HepG2 (cell line): Measurements from ENCODE around the gene EIF4ENIF1. TPM values are rescaled to one million over a fixed set of nuclear protein-coding genes. Genes with fewer than 3 reads are reported as not detected.

ENCODE experiments used
- AKAP8 ChIP-seq: sonication (generic); formaldehyde crosslinking; IDR thresholded peaks from 2 replicates; pipeline ENCODE4 v1.5.1; 2020; ENCODE audit warnings: mild to moderate bottlenecking, missing genetic modification reagents
- ARHGAP35 ChIP-seq: sonication (generic); formaldehyde crosslinking; IDR thresholded peaks from 2 replicates; pipeline ENCODE4 v1.9.0; 2022; ENCODE audit warnings: mild to moderate bottlenecking, inconsistent platforms, moderate library complexity, missing genetic modification reagents, borderline replicate concordance
- FOXK1 ChIP-seq: sonication (generic); formaldehyde crosslinking; IDR thresholded peaks from 2 replicates; pipeline ENCODE4 v1.4.0; 2020; ENCODE audit warnings: low read depth, missing genetic modification reagents, borderline replicate concordance
- NR1H2 ChIP-seq: sonication (generic); formaldehyde crosslinking; IDR thresholded peaks from 2 replicates; pipeline ENCODE4 v1.8.1; 2022; ENCODE audit warnings: low read depth, missing genetic modification reagents, borderline replicate concordance
- NR2F6 ChIP-seq, 2 experiments: IDR thresholded peaks; 2 replicates each; pipeline ENCODE4 v1.6.1; 2016; ENCODE audit warnings: antibody characterized with exemption in 1 of 2, mild to moderate bottlenecking in 1 of 2
- SNRNP70 ChIP-seq: fragments of 200-400 bp; formaldehyde crosslinking; IDR thresholded peaks from 2 replicates; pipeline ENCODE4 v1.6.1; 2017; ENCODE audit warnings: mild to moderate bottlenecking, low read depth, low read length, moderate library complexity
- ZBTB38 ChIP-seq: sonication (generic); formaldehyde crosslinking; IDR thresholded peaks from 2 replicates; pipeline ENCODE4 v1.5.1; 2020; ENCODE audit warnings: mild to moderate bottlenecking, missing genetic modification reagents
- ZNF160 ChIP-seq: sonication (generic); formaldehyde crosslinking; IDR thresholded peaks from 2 replicates; pipeline ENCODE4 v1.8.0; 2022; ENCODE audit warnings: mild to moderate bottlenecking, inconsistent platforms, missing genetic modification reagents
- ZNF768 ChIP-seq: sonication (generic); formaldehyde crosslinking; IDR thresholded peaks from 2 replicates; pipeline ENCODE4 v1.4.0; 2020; ENCODE audit warnings: missing genetic modification reagents
- ZNF772 ChIP-seq: sonication (generic); formaldehyde crosslinking; IDR thresholded peaks from 2 replicates; pipeline ENCODE4 v1.5.0; 2020; ENCODE audit warnings: mild to moderate bottlenecking, missing genetic modification reagents
- polyA plus RNA-seq, 8 experiments: library from polyadenylated mRNA; depleted of rRNA in 3 of 8; stranded (reverse) in 7 of 8; unstranded in 1 of 8; fragments of >200 nt; fragmentation: Illumina TruSeq in 4 of 8; extraction: Trizol in 4 of 8; gene quantifications; 2 replicates each; pipeline versions ENCODE4 v1.2.1 to v1.2.3, GENCODE V29; 2011 to 2016; ENCODE audit warnings: low read depth in 4 of 8, missing spikeins in 1 of 8, mixed read lengths in 1 of 8; ENCODE audit not compliant: insufficient read depth in 1 of 8
- total RNA-seq, 5 experiments: library from RNA; depleted of rRNA; stranded (reverse); fragments of >200 nt; fragmentation: Illumina TruSeq; extraction: Trizol; gene quantifications; 2 replicates each; pipeline ENCODE4 v1.2.3, GENCODE V29; 2016; ENCODE audit warnings: low read depth in 1 of 5
- TF ChIP-seq, protein P1 (sequence below): sonication (generic); formaldehyde crosslinking; IDR thresholded peaks from 2 replicates; pipeline ENCODE4 v1.5.0; 2020; ENCODE audit warnings: mild to moderate bottlenecking, missing genetic modification reagents, borderline replicate concordance
- TF ChIP-seq, protein P2 (sequence below): sonication (generic); formaldehyde crosslinking; IDR thresholded peaks from 2 replicates; pipeline ENCODE4 v1.5.0; 2020; ENCODE audit warnings: mild to moderate bottlenecking, missing genetic modification reagents
- TF ChIP-seq, protein P3 (sequence below): sonication (generic); formaldehyde crosslinking; IDR thresholded peaks from 2 replicates; pipeline ENCODE4 v1.8.0; 2022; ENCODE audit warnings: missing genetic modification reagents, mild to moderate bottlenecking, inconsistent platforms, borderline replicate concordance
- TF ChIP-seq, protein P4 (sequence below): IDR thresholded peaks from 2 replicates; pipeline ENCODE4 v1.6.1; 2016; ENCODE audit warnings: mild to moderate bottlenecking, missing biosample characterization, missing genetic modification reagents
- TF ChIP-seq, protein P5 (sequence below): IDR thresholded peaks from 2 replicates; pipeline ENCODE4 v1.6.1; 2012; ENCODE audit warnings: inconsistent platforms

EIF4ENIF1 gene
- total and polyA plus RNA-seq, 2 of the 13 experiments (the other 11 are each of a cell fraction or from before 2014, with no cell fraction given), result 11.9 to 12.3 TPM

DNA sequence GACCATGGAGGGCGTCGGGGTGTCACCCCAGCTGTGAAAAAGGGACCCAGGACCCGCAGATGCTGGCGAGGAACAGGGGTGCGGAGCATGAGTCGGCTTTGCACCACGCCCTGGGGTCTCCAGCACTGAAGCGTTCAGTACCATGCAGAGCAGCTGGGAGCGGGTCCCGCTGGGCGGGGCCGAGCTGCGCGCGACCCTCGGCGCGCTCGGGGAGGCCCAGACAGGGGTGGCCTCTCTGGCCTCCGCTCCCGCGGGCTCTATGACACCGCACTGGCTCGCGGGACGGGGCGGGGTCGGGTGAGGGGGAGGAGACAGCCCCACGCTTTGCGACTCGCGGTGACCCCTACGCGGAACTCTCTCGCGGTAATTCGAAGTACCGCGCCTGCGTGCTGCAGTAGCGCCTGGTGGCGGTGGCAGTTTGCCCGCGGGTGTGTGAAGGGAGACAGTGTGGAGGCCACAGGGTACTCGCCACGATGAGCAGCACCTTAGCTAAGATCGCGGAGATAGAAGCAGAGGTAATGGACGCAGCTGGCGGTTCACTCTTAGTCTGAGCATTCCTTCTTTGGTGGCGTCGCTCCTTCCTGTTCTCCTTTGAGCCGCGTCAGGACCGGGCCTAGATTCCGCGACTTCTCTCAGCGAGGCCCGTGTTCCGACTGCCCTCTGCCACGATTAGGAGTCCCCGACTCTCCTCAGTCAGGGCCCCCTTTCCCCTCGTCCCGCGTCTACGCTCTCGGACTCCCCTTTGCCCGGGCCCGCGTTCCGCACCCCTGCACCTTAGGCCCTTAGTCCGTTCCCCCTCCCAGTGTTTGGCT lies 90.2 kb downstream of the EIF4ENIF1 start, which contains the start of gene DRG1 (continued):
- TF ChIP-seq, protein P1, sequence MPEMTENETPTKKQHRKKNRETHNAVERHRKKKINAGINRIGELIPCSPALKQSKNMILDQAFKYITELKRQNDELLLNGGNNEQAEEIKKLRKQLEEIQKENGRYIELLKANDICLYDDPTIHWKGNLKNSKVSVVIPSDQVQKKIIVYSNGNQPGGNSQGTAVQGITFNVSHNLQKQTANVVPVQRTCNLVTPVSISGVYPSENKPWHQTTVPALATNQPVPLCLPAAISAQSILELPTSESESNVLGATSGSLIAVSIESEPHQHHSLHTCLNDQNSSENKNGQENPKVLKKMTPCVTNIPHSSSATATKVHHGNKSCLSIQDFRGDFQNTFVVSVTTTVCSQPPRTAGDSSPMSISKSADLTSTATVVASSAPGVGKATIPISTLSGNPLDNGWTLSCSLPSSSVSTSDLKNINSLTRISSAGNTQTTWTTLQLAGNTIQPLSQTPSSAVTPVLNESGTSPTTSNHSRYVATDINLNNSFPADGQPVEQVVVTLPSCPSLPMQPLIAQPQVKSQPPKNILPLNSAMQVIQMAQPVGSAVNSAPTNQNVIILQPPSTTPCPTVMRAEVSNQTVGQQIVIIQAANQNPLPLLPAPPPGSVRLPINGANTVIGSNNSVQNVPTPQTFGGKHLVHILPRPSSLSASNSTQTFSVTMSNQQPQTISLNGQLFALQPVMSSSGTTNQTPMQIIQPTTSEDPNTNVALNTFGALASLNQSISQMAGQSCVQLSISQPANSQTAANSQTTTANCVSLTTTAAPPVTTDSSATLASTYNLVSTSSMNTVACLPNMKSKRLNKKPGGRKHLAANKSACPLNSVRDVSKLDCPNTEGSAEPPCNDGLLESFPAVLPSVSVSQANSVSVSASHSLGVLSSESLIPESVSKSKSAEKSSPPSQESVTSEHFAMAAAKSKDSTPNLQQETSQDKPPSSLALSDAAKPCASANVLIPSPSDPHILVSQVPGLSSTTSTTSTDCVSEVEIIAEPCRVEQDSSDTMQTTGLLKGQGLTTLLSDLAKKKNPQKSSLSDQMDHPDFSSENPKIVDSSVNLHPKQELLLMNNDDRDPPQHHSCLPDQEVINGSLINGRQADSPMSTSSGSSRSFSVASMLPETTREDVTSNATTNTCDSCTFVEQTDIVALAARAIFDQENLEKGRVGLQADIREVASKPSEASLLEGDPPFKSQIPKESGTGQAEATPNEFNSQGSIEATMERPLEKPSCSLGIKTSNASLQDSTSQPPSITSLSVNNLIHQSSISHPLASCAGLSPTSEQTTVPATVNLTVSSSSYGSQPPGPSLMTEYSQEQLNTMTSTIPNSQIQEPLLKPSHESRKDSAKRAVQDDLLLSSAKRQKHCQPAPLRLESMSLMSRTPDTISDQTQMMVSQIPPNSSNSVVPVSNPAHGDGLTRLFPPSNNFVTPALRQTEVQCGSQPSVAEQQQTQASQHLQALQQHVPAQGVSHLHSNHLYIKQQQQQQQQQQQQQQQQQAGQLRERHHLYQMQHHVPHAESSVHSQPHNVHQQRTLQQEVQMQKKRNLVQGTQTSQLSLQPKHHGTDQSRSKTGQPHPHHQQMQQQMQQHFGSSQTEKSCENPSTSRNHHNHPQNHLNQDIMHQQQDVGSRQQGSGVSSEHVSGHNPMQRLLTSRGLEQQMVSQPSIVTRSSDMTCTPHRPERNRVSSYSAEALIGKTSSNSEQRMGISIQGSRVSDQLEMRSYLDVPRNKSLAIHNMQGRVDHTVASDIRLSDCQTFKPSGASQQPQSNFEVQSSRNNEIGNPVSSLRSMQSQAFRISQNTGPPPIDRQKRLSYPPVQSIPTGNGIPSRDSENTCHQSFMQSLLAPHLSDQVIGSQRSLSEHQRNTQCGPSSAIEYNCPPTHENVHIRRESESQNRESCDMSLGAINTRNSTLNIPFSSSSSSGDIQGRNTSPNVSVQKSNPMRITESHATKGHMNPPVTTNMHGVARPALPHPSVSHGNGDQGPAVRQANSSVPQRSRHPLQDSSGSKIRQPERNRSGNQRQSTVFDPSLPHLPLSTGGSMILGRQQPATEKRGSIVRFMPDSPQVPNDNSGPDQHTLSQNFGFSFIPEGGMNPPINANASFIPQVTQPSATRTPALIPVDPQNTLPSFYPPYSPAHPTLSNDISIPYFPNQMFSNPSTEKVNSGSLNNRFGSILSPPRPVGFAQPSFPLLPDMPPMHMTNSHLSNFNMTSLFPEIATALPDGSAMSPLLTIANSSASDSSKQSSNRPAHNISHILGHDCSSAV (CRISPR knock-in tag), result no peak
- TF ChIP-seq, protein P2, sequence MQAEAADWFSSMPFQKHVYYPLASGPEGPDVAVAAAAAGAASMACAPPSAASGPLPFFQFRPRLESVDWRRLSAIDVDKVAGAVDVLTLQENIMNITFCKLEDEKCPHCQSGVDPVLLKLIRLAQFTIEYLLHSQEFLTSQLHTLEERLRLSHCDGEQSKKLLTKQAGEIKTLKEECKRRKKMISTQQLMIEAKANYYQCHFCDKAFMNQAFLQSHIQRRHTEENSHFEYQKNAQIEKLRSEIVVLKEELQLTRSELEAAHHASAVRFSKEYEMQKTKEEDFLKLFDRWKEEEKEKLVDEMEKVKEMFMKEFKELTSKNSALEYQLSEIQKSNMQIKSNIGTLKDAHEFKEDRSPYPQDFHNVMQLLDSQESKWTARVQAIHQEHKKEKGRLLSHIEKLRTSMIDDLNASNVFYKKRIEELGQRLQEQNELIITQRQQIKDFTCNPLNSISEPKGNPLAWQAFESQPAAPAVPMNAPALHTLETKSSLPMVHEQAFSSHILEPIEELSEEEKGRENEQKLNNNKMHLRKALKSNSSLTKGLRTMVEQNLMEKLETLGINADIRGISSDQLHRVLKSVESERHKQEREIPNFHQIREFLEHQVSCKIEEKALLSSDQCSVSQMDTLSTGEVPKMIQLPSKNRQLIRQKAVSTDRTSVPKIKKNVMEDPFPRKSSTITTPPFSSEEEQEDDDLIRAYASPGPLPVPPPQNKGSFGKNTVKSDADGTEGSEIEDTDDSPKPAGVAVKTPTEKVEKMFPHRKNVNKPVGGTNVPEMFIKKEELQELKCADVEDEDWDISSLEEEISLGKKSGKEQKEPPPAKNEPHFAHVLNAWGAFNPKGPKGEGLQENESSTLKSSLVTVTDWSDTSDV (CRISPR knock-in tag), result no peak; the same call in none of the 2 replicates
- TF ChIP-seq NR1H2 (CRISPR knock-in tag), result no peak; the same call in 1 of the 2 replicates
- peak; percentile 50; the same call in 1 of the 2 replicates for TF ChIP-seq FOXK1 (CRISPR knock-in tag)
- no peak; the same call in 1 of the 2 replicates for TF ChIP-seq ARHGAP35 (CRISPR knock-in tag)
- TF ChIP-seq, protein P3, sequence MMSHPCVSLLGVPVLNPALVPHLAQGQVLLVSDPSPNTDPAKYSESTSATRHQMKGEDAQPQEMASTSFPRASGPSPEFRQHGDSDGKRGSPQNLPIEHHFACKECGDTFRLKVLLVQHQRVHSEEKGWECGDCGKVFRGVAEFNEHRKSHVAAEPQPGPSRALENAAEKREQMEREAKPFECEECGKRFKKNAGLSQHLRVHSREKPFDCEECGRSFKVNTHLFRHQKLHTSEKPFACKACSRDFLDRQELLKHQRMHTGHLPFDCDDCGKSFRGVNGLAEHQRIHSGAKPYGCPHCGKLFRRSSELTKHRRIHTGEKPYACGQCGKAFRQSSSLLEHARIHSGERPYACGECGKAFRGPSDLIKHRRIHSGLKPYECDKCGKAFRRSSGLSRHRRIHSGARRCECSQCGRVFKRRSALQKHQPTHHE, result peak; percentile 76; the same call in 1 of the 2 replicates
- TF ChIP-seq ZBTB38 (CRISPR knock-in tag), result peak; percentile 89
- no peak for TF ChIP-seq SNRNP70
- TF ChIP-seq ZNF768 (CRISPR knock-in tag), result peak; percentile 66; the same call in 1 of the 2 replicates
- TF ChIP-seq, protein P4, sequence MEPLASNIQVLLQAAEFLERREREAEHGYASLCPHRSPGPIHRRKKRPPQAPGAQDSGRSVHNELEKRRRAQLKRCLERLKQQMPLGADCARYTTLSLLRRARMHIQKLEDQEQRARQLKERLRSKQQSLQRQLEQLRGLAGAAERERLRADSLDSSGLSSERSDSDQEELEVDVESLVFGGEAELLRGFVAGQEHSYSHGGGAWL (CRISPR knock-in tag), result no peak
- TF ChIP-seq, protein P5, sequence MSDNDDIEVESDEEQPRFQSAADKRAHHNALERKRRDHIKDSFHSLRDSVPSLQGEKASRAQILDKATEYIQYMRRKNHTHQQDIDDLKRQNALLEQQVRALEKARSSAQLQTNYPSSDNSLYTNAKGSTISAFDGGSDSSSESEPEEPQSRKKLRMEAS, result peak; percentile 81; the same call in 1 of the 2 replicates
- TF ChIP-seq NR2F6 (IDR thresholded peaks at IDR 0.05), result peak; percentile 18; the same call in 1 of the 2 replicates
- TF ChIP-seq NR2F6 (CRISPR knock-in tag; IDR thresholded peaks at IDR 0.05), result peak; percentile 72; the same call in 1 of the 2 replicates
- no peak; the same call in 1 of the 2 replicates for TF ChIP-seq AKAP8 (CRISPR knock-in tag)
- 0 out of 2 replicates have a peak, but pooled peaks have one; percentile 63 for TF ChIP-seq ZNF160 (CRISPR knock-in tag)
- TF ChIP-seq ZNF772, result peak; percentile 78
